ENCODE results near the gene ITGAV. TPM values are rescaled to one million over a fixed set of nuclear protein-coding genes. Genes with fewer than 3 reads are reported as not detected.

Gene ITGAV
- total RNA-seq, 1 experiment from 2014 or later = 26.9 TPM

DNA sequence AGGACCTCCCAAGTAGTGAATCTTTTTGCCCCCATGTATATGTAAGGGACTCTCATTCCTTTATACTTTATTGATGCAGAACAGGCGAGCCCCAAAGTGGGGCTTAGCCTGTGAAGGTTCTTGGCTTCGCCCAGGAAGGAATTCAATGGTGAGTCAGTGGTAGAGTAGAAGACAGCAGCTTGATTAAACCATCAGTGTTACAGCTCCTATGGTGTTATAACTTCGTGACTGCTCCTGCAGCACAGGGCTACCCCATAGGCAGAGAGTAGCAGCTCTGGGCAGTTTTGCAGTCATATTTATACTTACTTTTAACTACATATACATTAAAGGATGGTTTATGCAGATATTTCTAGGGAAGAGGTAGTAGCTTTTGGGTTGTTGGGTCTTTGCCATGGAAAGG lies 115.0 kb downstream of the ITGAV start:
- no peak overlapping the region for H4K8ac ChIP-seq (replicated peaks; ENCODE audit: insufficient read length, low read depth, low read length)
- no peaks in the 10 kb centered on the region for H3K27me3 ChIP-seq (ENCODE audit: insufficient read depth, low read length)
- H3T11ph ChIP-seq (ENCODE audit: low read length) = no peak overlapping the region
- no peak for DNase-seq
- H2BK12ac ChIP-seq (ENCODE audit: insufficient read length, low read depth, low read length) = no peak overlapping the region
- no peak overlapping the region for H2BK120ac ChIP-seq (ENCODE audit: low read depth, low read length, poor library complexity, severe bottlenecking)
- no peak overlapping the region for H3K4me2 ChIP-seq (ENCODE audit: insufficient read depth, insufficient read length, low read length)
- no peak overlapping the region for H2BK5ac ChIP-seq (ENCODE audit: insufficient read length, low read length)
- no peak overlapping the region for H3K18ac ChIP-seq (ENCODE audit: insufficient read length, low read depth, low read length)
- H3K79me2 ChIP-seq (ENCODE audit: insufficient read depth, low read length) = no peaks in the 10 kb centered on the region
- H4K20me1 ChIP-seq (ENCODE audit: control insufficient read depth, insufficient read depth, insufficient read length) = no peaks in the 10 kb centered on the region
- no peak overlapping the region for H3K9ac ChIP-seq (ENCODE audit: extremely low read depth, insufficient read length, low read length)
- no peak overlapping the region for H3K56ac ChIP-seq (ENCODE audit: insufficient read length, low read depth, low read length)
- H3K27ac ChIP-seq (ENCODE audit: insufficient read length, low read depth, low read length) = no peak overlapping the region
- H2BK20ac ChIP-seq (ENCODE audit: low read depth, low read length, poor library complexity, severe bottlenecking) = no peak overlapping the region
- H4K91ac ChIP-seq (ENCODE audit: insufficient read length, low read depth, low read length) = no peak overlapping the region
- no peaks in the 10 kb centered on the region for H3K27me3 Mint-ChIP-seq (ENCODE audit: low read depth)
- no CpG with 5 or more reads among the region's 3 CpGs for WGBS (ENCODE audit: extremely low coverage, insufficient read length, low lambda C conversion rate)
- no peak overlapping the region for H3K4me3 Mint-ChIP-seq
- H2AFZ ChIP-seq (ENCODE audit: low read length) = no peak overlapping the region
- peaks cover 4 to 5% of the 10 kb centered on the region in 2 experiments; a peak in 3 of 5 replicates for H3K9me3 Mint-ChIP-seq
- H3K4me1 Mint-ChIP-seq = no peaks in the 10 kb centered on the region
- H3K23ac ChIP-seq (ENCODE audit: insufficient read length, low read depth, low read length) = no peak overlapping the region
- H3K4me1 ChIP-seq (ENCODE audit: insufficient read depth, low read length) = no peaks in the 10 kb centered on the region
- H3K9me3 ChIP-seq (ENCODE audit: control insufficient read depth, low read depth, low read length) = no peaks in the 10 kb centered on the region
- TF ChIP-seq, protein P1, sequence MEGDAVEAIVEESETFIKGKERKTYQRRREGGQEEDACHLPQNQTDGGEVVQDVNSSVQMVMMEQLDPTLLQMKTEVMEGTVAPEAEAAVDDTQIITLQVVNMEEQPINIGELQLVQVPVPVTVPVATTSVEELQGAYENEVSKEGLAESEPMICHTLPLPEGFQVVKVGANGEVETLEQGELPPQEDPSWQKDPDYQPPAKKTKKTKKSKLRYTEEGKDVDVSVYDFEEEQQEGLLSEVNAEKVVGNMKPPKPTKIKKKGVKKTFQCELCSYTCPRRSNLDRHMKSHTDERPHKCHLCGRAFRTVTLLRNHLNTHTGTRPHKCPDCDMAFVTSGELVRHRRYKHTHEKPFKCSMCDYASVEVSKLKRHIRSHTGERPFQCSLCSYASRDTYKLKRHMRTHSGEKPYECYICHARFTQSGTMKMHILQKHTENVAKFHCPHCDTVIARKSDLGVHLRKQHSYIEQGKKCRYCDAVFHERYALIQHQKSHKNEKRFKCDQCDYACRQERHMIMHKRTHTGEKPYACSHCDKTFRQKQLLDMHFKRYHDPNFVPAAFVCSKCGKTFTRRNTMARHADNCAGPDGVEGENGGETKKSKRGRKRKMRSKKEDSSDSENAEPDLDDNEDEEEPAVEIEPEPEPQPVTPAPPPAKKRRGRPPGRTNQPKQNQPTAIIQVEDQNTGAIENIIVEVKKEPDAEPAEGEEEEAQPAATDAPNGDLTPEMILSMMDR (conservative IDR thresholded peaks at IDR 0.05) = no peak
- H3K14ac ChIP-seq (ENCODE audit: insufficient read depth, low read length) = no peak overlapping the region
- H3K23me2 ChIP-seq (ENCODE audit: insufficient read length, low read depth, low read length, poor library complexity, severe bottlenecking) = no peaks in the 10 kb centered on the region
- H3K4ac ChIP-seq (ENCODE audit: low read depth, low read length) = no peak overlapping the region
- peaks cover 0 to 6% (median 4%) of the 10 kb centered on the region in 3 experiments; a peak in 4 of 7 replicates for H3K36me3 Mint-ChIP-seq (ENCODE audit: insufficient read depth in 1 of 3, low read depth in 3 of 3)
- no peak overlapping the region for H2AK5ac ChIP-seq (ENCODE audit: insufficient read length, low read length)
- H3K79me1 ChIP-seq (ENCODE audit: insufficient read depth, low read depth, low read length, poor library complexity, severe bottlenecking) = no peaks in the 10 kb centered on the region
- no peak overlapping the region; a peak in 1 of 7 replicates for H3K27ac Mint-ChIP-seq
- H4K5ac ChIP-seq (ENCODE audit: insufficient read length, low read depth, low read length) = no peak overlapping the region
- no peak overlapping the region for H2BK15ac ChIP-seq (ENCODE audit: low read depth, low read length)
